Hematopoietic multipotent progenitor cell treated with erythropoietin and hydrocortisone succinate and interleukin-3 and kit ligand, for 15 days (in vitro differentiated cells): ENCODE results near the gene ANKLE2.
A peak's percentile ranks its signal among the peaks of the same experiment; 100 is the strongest.

Experiments used
- DNase-seq: peaks from one replicate; pipeline ENCODE4 v3.0.0-alpha.2; 2015; ENCODE audit warnings: low spot score

ANKLE2 gene

DNA sequence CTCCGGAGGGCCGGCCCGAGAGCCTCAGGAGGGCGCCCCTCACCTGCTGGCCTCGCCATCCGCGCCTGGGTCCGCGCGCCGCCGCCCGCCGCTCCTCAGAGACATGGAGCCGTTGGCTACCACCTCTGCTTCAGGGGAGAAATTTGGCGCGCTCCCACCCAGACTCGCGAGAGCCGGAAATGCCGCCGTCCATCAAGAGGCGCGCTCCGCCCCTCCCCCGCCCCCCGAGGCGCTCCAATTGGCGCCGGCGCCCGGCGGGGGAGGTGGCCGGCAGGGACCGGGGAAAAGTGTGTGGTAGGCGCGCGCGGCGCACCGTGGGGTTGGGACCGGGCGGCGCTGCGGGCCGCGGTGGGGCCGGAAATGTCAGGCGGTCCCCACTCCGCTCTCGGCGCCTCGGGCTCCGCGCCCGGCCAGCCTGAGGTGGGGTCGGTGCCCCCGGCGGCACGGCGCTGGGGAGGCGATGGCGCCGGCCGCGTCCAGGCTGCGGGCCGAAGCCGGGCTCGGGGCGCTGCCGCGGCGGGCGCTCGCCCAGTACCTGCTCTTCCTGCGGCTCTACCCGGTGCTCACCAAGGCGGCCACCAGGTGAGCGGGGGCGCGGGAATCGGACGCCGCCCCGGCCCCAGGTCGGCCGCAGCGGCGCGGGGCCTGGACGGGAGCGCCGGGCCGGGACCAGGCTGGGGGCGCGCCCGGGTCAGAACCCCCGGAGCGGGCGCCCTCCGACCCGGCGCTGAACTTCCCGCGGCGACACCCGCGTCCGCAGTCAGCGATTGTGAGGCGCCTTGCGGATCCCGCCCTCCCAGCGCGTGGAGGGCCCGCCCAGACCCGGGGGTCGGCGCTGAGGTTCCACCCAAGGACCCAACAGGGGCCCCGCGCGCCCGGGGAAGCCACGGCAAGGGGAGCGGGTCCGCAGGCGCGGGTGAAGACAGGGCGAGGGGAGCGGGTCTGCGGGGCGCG is 74.1 kb downstream of the ANKLE2 start, which contains the start of the genes POLE and PXMP2:
Gene POLE, minus strand, starts transcription at position 132 of the 954 bp plus-strand sequence. Its CDS starts 27 bp downstream, at position 105.
Gene PXMP2, plus strand, starts transcription at position 377 of the 954 bp plus-strand sequence. Its CDS starts 84 bp downstream, at position 461.
- peak; percentile 90 for DNase-seq

DNA sequence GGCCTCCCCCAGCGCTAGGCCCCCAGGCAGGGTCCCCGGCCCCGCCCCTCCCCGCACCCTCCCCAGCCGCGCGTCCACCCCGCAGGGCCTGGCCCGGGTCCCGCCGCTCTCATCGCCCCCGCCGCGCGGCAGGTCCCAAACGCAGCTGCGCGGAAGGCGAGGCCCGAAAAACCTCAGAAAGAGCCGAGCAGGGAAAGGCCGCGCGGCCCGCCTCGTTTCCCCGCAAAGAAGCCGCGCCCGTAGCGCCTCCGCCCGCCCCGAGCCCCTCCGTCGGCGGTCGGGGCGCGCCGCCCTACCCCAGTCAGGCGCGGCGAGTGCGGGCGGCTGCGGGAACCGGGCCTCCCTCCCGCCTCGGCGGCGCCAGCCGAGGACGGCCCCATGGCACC is 74.8 kb downstream of the ANKLE2 start:
- DNase-seq = no peak

DNA sequence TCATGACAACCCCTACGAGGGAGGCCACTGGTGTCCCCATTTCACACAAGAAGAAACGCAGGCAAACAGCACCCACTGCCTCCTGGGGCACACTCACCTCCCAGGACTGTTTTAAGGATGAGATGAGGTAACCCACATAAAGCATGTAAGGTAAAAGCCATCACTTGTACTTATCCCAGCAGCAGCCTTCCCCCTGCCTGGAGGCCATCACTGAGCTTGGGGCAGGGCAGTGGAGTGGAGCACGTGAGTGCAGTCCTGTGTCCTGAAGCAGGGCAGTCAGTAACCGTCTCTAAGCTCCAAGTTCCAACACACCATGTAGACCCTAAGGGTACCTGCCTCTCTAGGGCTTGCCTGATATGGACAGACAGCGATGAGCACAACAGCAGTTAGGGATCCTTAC is 76.2 kb downstream of the ANKLE2 start:
- DNase-seq = no peak

DNA sequence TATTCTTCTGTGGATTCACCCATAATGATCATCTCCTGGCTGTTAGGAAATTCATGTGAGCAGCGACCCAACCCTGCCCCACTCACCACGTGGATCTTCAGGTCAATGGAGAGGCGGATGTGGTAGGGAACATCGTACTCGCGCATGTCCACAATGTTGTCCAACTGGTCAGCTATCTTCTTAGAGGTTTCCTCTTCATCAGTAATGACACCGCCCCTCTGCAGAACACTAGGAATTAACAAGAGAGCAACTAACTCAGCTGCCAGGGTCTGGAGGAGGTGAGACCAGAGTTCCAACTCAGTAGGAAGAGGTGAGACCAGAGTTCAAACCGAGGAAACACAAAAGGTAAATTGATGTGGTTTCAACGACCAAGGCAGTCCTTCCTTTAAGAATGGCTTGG is 84.1 kb downstream of the ANKLE2 start:
- no peak for DNase-seq

DNA sequence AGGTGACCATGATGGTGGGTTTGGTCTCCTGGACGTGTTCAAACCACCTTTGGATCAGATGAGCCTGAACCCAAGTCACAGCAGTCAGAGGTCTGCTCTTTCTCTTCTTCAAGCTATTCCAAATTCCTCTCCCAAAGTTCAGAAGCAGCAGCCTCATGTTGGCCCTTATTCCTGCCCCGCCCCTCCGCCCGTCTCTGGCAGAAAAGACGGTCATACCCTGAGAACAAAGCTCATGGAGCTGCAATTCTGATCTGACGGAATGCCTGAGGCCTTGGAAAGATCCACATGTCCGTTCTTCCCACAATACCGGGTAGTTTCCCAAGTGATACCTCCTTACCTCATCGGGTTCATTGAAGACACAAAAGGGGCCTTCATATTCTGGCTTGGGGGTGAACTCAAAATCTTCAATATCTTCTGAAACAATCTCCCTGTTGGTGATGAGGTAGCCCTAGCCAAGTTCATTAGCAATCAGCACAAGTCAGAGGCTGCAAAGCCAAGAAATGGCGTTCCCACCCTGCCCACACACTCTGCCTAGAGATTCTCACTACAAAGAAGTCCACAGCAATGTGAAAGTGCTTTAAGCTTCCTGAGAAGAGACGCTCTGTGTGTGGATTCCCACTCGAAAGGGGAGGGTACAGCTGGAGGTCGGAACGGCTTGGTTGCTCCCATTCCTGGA is 85.7 kb downstream of the ANKLE2 start:
- no peak for DNase-seq
